ENCODE data around the gene NRP1. TPM values are rescaled to one million over a fixed set of nuclear protein-coding genes. Genes with fewer than 3 reads are reported as not detected.
"Not testable (repeated sequence)": the region's sequence is repeated elsewhere in the genome, so short reads cannot be mapped to it uniquely, and the experiment has no call there.

The NRP1 gene
- total RNA-seq, 2 experiments from 2014 or later, result 1.6 to 1.7 TPM

GRCh38 chr10:33235951-33236350 lies 98.5 kb downstream of the NRP1 start:
- POLR2A ChIA-PET, result no interaction called here
- Mint-ChIP-seq H3K9me3 (no peaks in the 10 kb centered on the region), H3K4me3 (no peak overlapping the region), H3K36me3 (no peaks in the 10 kb centered on the region), H3K4me1 (no peaks in the 10 kb centered on the region), H3K27me3 (peaks cover 7% of the 10 kb centered on the region), H3K27ac (no peak overlapping the region)
- no peak for DNase-seq
- no peak for ATAC-seq (ENCODE audit: low read depth)

GRCh38 chr10:33235251-33235884 lies 99.1 kb downstream of the NRP1 start:
- H3K36me3 Mint-ChIP-seq, result no peaks in the 10 kb centered on the region
- H3K27me3 Mint-ChIP-seq, result peaks cover 9% of the 10 kb centered on the region
- ATAC-seq (ENCODE audit: low read depth) (no peak), DNase-seq (no peak)
- H3K9me3 Mint-ChIP-seq, result no peaks in the 10 kb centered on the region
- no peaks in the 10 kb centered on the region for H3K4me1 Mint-ChIP-seq
- no peak overlapping the region for H3K4me3 Mint-ChIP-seq
- POLR2A ChIA-PET, result no interaction called here
- no peak overlapping the region for H3K27ac Mint-ChIP-seq

DNA sequence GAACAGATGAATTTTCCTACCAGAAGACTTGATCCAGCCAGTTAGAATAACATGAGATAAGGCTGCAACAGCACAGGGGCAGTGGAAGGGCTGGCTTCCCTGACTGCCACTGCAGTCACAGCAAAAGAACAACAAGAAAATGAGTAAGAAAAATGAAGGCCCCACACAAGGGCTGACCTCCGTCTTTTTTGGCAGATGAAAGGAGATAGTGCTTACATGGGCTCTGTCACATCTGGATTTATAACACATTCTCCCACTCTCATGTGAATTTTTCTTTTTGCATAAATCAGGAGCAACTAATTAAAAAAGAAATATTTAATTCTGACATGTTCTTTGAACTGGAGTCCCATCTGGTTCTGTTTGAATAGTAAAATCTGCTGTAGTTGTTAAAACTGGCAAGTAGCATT lies 99.6 kb downstream of the NRP1 start:
- no peak overlapping the region for H3K4me3 Mint-ChIP-seq
- H3K27ac Mint-ChIP-seq, result no peak overlapping the region
- DNase-seq (no peak), ATAC-seq (ENCODE audit: low read depth) (no peak)
- H3K36me3 Mint-ChIP-seq, result no peaks in the 10 kb centered on the region
- POLR2A ChIA-PET, result no interaction called here
- H3K4me1 Mint-ChIP-seq, result no peaks in the 10 kb centered on the region
- peaks cover 9% of the 10 kb centered on the region for H3K27me3 Mint-ChIP-seq
- no peaks in the 10 kb centered on the region for H3K9me3 Mint-ChIP-seq

GRCh38 chr10:33233635-33234034 lies 100.8 kb downstream of the NRP1 start:
- Mint-ChIP-seq H3K27ac (no peak overlapping the region), H3K4me3 (no peak overlapping the region), H3K9me3 (no peaks in the 10 kb centered on the region), H3K27me3 (peaks cover 14% of the 10 kb centered on the region), H3K36me3 (no peaks in the 10 kb centered on the region), H3K4me1 (no peaks in the 10 kb centered on the region)
- ATAC-seq (ENCODE audit: low read depth), result no peak
- POLR2A ChIA-PET, result no interaction called here
- DNase-seq, result no peak

DNA sequence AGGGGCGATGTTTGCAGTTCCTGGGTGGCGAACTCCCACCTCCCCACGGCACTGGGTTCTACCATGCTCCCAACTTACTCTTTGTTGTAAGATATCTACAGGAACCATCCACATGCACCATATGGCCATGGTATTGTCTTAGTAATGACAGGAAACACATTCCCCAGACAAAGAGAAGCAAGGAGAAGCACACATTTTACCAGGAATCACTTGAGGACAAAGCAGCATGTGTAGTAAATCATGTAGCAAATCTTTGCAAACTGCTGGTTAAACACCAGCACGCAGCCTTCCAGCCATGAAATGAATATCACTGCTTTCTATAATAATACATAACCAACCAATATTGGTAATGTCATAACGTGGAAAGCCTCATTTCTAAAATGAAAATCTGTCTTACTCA lies 101.2 kb downstream of the NRP1 start:
- Mint-ChIP-seq H3K9me3 (no peaks in the 10 kb centered on the region), H3K4me3 (no peak overlapping the region), H3K27me3 (peaks cover 14% of the 10 kb centered on the region), H3K4me1 (no peaks in the 10 kb centered on the region), H3K27ac (no peak overlapping the region), H3K36me3 (no peaks in the 10 kb centered on the region)
- POLR2A ChIA-PET, result no interaction called here
- ATAC-seq (ENCODE audit: low read depth) (no peak), DNase-seq (no peak)

DNA sequence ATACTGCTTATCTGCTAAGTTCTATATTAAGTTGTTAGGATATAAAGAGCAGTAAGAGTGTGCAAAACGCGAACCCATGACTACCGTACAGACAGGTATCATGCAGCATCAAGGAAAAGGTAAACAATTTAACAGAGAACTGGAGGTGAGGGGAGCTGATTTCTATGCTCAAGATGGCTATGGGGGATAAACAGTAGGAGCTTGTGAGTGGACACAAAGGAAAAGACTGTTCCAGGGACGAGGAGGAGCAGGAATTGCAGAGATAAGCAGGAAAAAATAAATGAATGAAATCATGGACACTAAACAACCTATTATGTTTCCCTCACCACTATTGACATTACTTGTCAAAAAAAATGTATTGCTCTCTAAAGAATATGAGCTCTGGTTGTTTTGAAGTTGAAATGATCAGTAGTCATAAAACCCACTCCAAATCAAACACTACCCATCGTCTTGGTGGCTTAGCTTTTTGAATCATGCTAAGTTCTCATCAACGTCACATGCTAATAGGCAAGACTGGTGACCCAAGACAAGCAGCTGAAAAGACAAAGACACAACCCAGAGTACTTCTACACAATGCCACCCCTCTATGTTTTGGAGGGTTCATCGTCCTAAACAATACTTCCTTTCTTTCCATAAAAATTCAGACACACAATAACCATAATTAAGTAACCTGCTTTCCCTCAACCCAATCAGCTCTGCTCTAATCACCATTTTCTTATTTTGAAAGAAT lies 102.7 kb downstream of the NRP1 start:
- POLR2A ChIA-PET, result no interaction called here
- H3K36me3 Mint-ChIP-seq, result no peaks in the 10 kb centered on the region
- no peak overlapping the region for H3K4me3 Mint-ChIP-seq
- DNase-seq (no peak), ATAC-seq (ENCODE audit: low read depth) (no peak)
- no peak overlapping the region for H3K27ac Mint-ChIP-seq
- peaks cover 14% of the 10 kb centered on the region for H3K27me3 Mint-ChIP-seq
- H3K4me1 Mint-ChIP-seq, result no peaks in the 10 kb centered on the region
- no peaks in the 10 kb centered on the region for H3K9me3 Mint-ChIP-seq

DNA sequence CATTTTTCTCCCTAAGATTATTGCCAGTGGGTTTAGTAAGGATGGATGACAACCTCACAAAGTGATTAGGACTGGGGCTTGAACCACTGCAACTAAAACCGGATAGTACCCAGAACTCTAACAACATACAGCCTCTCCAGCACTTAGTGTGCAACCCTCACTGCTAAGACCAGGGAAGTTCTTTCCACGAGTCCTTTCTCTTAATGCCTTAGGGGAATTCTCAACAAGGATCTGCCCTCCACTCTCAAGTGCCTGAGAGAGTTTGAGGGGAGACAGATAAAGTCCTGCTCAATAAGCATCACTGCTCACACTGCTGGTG lies 104.6 kb downstream of the NRP1 start:
- Mint-ChIP-seq H3K4me3 (no peak overlapping the region), H3K4me1 (no peaks in the 10 kb centered on the region), H3K36me3 (no peaks in the 10 kb centered on the region), H3K27ac (no peak overlapping the region), H3K9me3 (no peaks in the 10 kb centered on the region), H3K27me3 (peaks cover 14% of the 10 kb centered on the region)
- ATAC-seq (ENCODE audit: low read depth) (no peak), DNase-seq (no peak)
- POLR2A ChIA-PET, result no interaction called here

- POLR2A ChIA-PET, result no interaction called here
- Mint-ChIP-seq H3K9me3 (no peaks in the 10 kb centered on the region), H3K4me1 (no peaks in the 10 kb centered on the region), H3K36me3 (no peaks in the 10 kb centered on the region), H3K4me3 (no peak overlapping the region), H3K27ac (no peak overlapping the region), H3K27me3 (peaks cover 16% of the 10 kb centered on the region)
- no peak for DNase-seq
- ATAC-seq (ENCODE audit: low read depth), result no peak
These were observed 105.1 kb downstream of the NRP1 start for GRCh38 chr10:33229252-33229948.

DNA sequence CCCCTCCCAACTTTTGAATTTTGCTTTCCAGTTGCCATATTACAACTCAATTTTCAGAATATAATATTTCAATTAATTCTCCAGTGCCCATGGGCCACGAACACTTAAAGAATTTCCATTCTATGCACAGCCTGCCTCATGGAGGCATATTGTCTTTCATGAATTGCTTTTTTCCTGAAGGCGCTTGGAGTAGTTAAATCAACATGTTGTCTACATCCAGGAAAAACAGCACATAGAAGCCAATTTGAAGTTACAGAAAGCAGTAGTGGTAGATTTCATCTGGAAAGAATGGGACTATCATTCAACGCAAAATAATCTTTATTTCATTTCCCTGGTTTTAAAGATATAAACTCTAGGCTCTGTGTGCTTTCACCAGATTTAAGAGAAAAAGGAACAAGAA lies 106.0 kb downstream of the NRP1 start:
- POLR2A ChIA-PET, result no interaction called here
- H3K36me3 Mint-ChIP-seq, result no peaks in the 10 kb centered on the region
- peaks cover 14% of the 10 kb centered on the region for H3K27me3 Mint-ChIP-seq
- DNase-seq (no peak), ATAC-seq (ENCODE audit: low read depth) (no peak)
- no peak overlapping the region for H3K4me3 Mint-ChIP-seq
- H3K9me3 Mint-ChIP-seq, result peaks cover 2% of the 10 kb centered on the region
- no peak overlapping the region for H3K27ac Mint-ChIP-seq
- H3K4me1 Mint-ChIP-seq, result no peaks in the 10 kb centered on the region

- POLR2A ChIA-PET, result no interaction called here
- peaks cover 2% of the 10 kb centered on the region for H3K9me3 Mint-ChIP-seq
These were observed 107.0 kb downstream of the NRP1 start for GRCh38 chr10:33227489-33227888.

DNA sequence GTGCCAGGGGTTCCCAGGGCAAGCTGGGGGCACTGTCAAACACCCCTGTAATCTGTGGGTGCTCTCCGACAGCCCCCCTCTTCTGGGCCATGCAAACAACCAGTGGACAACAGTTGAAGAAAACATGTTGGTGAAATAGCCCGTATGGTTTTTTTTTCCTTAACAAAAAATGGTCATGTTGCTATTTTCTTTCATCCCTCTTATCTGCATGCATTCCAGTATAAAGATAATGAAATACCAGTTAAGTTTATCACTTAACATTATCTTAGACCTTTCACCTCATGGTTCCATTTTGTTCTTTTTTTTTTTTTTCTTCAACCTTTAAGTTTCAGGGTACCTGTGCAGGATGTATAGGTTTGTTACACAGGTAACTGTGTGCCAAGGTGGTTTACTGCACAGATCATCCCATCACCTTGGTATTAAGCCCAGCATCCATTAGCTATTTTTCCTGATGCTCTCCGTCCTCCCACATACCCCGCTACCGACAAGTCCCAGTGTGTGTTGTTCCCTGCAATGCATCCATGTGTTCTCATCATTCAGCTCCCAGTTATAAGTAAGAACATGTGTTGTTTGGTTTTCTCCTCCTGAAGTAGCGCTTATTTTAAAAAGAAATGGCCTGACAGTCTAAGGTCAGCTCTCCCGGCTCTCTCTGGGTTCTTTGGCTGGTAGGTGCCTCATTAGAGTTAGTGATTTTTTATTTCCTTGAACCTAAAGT lies 110.1 kb downstream of the NRP1 start:
- ATAC-seq (ENCODE audit: low read depth) (no peak), DNase-seq (no peak)
- H3K4me1 Mint-ChIP-seq, result no peaks in the 10 kb centered on the region
- no peak overlapping the region for H3K27ac Mint-ChIP-seq
- no peaks in the 10 kb centered on the region for H3K36me3 Mint-ChIP-seq
- peaks cover 4% of the 10 kb centered on the region for H3K9me3 Mint-ChIP-seq
- no peak overlapping the region for H3K4me3 Mint-ChIP-seq
- POLR2A ChIA-PET, result no interaction called here
- peaks cover 5% of the 10 kb centered on the region for H3K27me3 Mint-ChIP-seq

More at GRCh38 chr10:33227489-33227888, 107.0 kb downstream of the NRP1 start:
- Mint-ChIP-seq H3K27ac (no peak overlapping the region), H3K36me3 (no peaks in the 10 kb centered on the region), H3K4me3 (no peak overlapping the region), H3K27me3 (peaks cover 14% of the 10 kb centered on the region), H3K4me1 (no peaks in the 10 kb centered on the region)
- no peak for DNase-seq
- no peak for ATAC-seq (ENCODE audit: low read depth)

DNA sequence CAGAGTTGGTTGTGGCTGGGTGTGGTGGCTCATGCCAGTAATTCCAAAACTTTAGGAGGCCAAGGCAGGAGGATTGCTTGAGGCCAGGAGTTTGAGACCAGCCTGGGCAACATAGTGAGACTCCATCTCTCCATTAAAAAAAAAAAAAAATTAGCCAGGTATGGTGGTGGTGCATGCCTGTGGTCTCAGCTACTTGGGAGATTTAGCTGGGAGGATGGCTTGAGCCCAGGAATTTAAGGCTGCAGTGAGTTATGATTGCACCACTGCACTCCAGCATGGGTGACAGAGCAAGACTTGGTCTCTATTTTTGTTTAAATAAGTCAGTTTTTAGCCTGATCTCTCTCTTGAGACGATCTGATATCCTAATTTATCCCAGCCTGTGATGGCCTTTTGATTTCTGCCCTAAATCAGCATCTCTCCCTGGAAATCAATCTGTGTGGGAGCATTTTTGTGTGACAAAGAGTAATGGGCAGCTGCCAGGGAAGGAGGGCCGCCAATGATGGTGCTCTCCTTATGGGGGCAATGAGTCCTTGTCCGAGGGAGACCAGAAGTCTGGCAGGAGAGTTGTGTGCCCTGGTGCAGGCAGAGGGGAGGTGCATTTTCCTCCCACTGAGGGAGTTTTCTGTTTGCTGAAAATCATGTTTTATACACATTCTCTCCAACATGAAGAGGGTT lies 111.0 kb downstream of the NRP1 start:
- Mint-ChIP-seq H3K9me3 (peaks cover 4% of the 10 kb centered on the region), H3K36me3 (no peaks in the 10 kb centered on the region), H3K27me3 (peaks cover 2% of the 10 kb centered on the region), H3K4me3 (no peak overlapping the region), H3K4me1 (no peaks in the 10 kb centered on the region), H3K27ac (no peak overlapping the region)
- ATAC-seq (ENCODE audit: low read depth), result no peak
- no peak for DNase-seq
- POLR2A ChIA-PET, result no interaction called here

DNA sequence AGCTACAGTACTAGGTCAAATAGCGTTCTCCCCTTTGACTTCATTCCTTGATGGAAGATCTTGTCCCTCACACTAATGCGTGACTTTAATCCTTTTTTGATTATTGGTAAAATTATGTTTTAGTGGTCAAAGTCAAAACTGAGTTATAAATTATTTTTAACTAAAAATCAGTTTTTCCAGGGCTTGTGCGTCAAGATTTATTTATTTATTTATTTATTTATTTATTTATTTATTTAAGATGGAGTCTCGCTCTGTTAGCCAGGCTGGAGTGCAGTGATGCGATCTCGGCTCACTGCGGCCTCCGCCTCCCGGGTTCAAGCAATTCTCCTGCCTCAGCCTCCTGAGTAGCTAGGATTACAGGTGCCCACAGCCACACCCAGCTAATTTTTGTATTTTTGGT lies 112.2 kb downstream of the NRP1 start:
- ATAC-seq (ENCODE audit: low read depth); H3K27ac Mint-ChIP-seq; H3K9me3 Mint-ChIP-seq; DNase-seq; H3K27me3 Mint-ChIP-seq; H3K4me1 Mint-ChIP-seq; POLR2A ChIA-PET; H3K4me3 Mint-ChIP-seq; H3K36me3 Mint-ChIP-seq: not testable (repeated sequence)

Data from activated naive CD8-positive, alpha-beta T cell treated with anti-CD3 and anti-CD28 coated beads, Interleukin-2, amount 10 ng/mL, durations not matched to agents 7 days and 5 days (primary cell).